GM23338 (cell line): ENCODE data around the gene AVP. TPM values are rescaled to one million over a fixed set of nuclear protein-coding genes. Genes with fewer than 3 reads are reported as not detected.
A peak's percentile ranks its signal among the peaks of the same experiment; 100 is the strongest.

Experiments
- ATAC-seq: fragments of 200-7000 bp; cut with Tn5 transposase; 3 replicates; pipeline ENCODE4 v1.9.1; 2020
- DNase-seq: peaks from one replicate; pipeline ENCODE4 v3.0.0-alpha.2; 2015; ENCODE audit warnings: low spot score
- H2AFZ ChIP-seq: fragments of 200-600 bp; sonication (generic); 2 replicates; pipeline ENCODE4 v1.8.0; 2016; ENCODE audit warnings: antibody characterized with exemption, mild to moderate bottlenecking, moderate library complexity
- H3F3A ChIP-seq: fragments of 200-600 bp; sonication (generic); replicated peaks from 2 replicates; pipeline ENCODE4 v1.8.0; 2017; ENCODE audit warnings: antibody characterized with exemption, mixed run types, low read depth
- H3K27ac ChIP-seq: fragments of 200-600 bp; sonication (generic); 2 replicates; pipeline ENCODE4 v1.6.1; 2016; ENCODE audit warnings: low read depth
- H3K27me3 ChIP-seq: fragments of 200-600 bp; sonication (generic); 2 replicates; pipeline ENCODE4 v1.8.0; 2016; ENCODE audit warnings: mild to moderate bottlenecking, mixed run types, moderate library complexity; ENCODE audit not compliant: insufficient read depth
- H3K36me3 ChIP-seq: fragments of 200-600 bp; sonication (generic); 2 replicates; pipeline ENCODE4 v1.8.0; 2016; ENCODE audit warnings: mild to moderate bottlenecking; ENCODE audit not compliant: insufficient read depth
- H3K4me1 ChIP-seq: fragments of 200-600 bp; sonication (generic); 2 replicates; pipeline ENCODE4 v1.8.0; 2016; ENCODE audit warnings: mild to moderate bottlenecking, moderate library complexity; ENCODE audit not compliant: insufficient read depth
- H3K4me2 ChIP-seq: fragments of 200-600 bp; sonication (generic); 2 replicates; pipeline ENCODE4 v1.7.1; 2017; ENCODE audit warnings: mixed run types
- H3K4me3 ChIP-seq: fragments of 200-600 bp; sonication (generic); 2 replicates; pipeline ENCODE4 v1.6.1; 2016; ENCODE audit warnings: mixed run types
- H3K79me2 ChIP-seq: fragments of 200-600 bp; sonication (generic); replicated peaks from 2 replicates; pipeline ENCODE4 v1.8.0; 2017; ENCODE audit warnings: mild to moderate bottlenecking; ENCODE audit not compliant: insufficient read depth
- H3K9me2 ChIP-seq: fragments of 200-600 bp; sonication (generic); 2 replicates; pipeline ENCODE4 v1.8.0; 2017; ENCODE audit not compliant: insufficient read depth
- H4K20me1 ChIP-seq: fragments of 200-600 bp; sonication (generic); replicated peaks from 2 replicates; pipeline ENCODE4 v1.8.0; 2017; ENCODE audit warnings: mild to moderate bottlenecking; ENCODE audit not compliant: insufficient read depth
- H3K27ac Mint-ChIP-seq: 2 replicates; pipeline ENCODE4 v1.8.0; 2020; ENCODE audit warnings: inconsistent platforms, mild to moderate bottlenecking, moderate library complexity, mixed read lengths
- H3K27me3 Mint-ChIP-seq: 3 replicates; pipeline ENCODE4 v1.8.0; 2022; ENCODE audit warnings: low read depth, mild to moderate bottlenecking, moderate library complexity, mixed read lengths, inconsistent platforms; ENCODE audit not compliant: insufficient read depth, poor library complexity
- H3K36me3 Mint-ChIP-seq: 3 replicates; pipeline ENCODE4 v1.8.0; 2021; ENCODE audit warnings: low read depth, mild to moderate bottlenecking, inconsistent platforms, moderate library complexity, mixed read lengths
- H3K4me1 Mint-ChIP-seq: 3 replicates; pipeline ENCODE4 v1.8.0; 2020; ENCODE audit warnings: mild to moderate bottlenecking, inconsistent platforms, mixed read lengths
- H3K4me3 Mint-ChIP-seq: 3 replicates; pipeline ENCODE4 v1.8.0; 2021; ENCODE audit warnings: moderate library complexity, mild to moderate bottlenecking, inconsistent platforms, mixed read lengths
- H3K9me3 Mint-ChIP-seq: 3 replicates; pipeline ENCODE4 v1.8.0; 2020; ENCODE audit warnings: moderate library complexity, mild to moderate bottlenecking, inconsistent platforms, mixed read lengths
- CREB1 ChIP-seq: fragments of 250-450 bp; sonication (Bioruptor Pico); IDR thresholded peaks from 2 replicates; pipeline ENCODE4 v1.5.0; 2020; ENCODE audit warnings: low read depth, mild to moderate bottlenecking, moderate library complexity
- NANOG ChIP-seq: IDR thresholded peaks from 2 replicates; pipeline ENCODE4 v1.6.1; 2016; ENCODE audit warnings: antibody characterized with exemption, borderline replicate concordance
- POLR2AphosphoS5 ChIP-seq: IDR thresholded peaks from 2 replicates; pipeline ENCODE4 v1.6.1; 2016; ENCODE audit warnings: antibody characterized with exemption, low read depth
- polyA plus RNA-seq: library from polyadenylated mRNA; unstranded; fragments of >200 nt; fragmentation: Nextera tagmentation; extraction: Ambion mirVana; gene quantifications from 2 replicates; pipeline ENCODE4 v1.2.1, GENCODE V29; 2016
- total RNA-seq: library from RNA; depleted of rRNA; stranded (reverse); fragments of >200 nt; shearing (Covaris generic); gene quantifications from 2 replicates; pipeline ENCODE4 v1.2.3, GENCODE V29; 2014
- TF ChIP-seq, protein P1 (sequence below), 2 experiments: fragments of 200-600 bp in 1 of 2; sonication (generic) in 1 of 2; conservative IDR thresholded peaks; 2 replicates each; pipeline versions ENCODE4 v1.5.1 to v1.6.1; 2016 to 2017; ENCODE audit warnings: antibody characterized with exemption in 2 of 2, low read depth in 2 of 2, mild to moderate bottlenecking in 2 of 2, moderate library complexity in 1 of 2
- TF ChIP-seq, protein P2 (sequence below): IDR thresholded peaks from 2 replicates; pipeline ENCODE4 v1.6.1; 2016; ENCODE audit warnings: antibody characterized with exemption
- TF ChIP-seq, protein P3 (sequence below): fragments of 250-450 bp; sonication (Bioruptor Pico); IDR thresholded peaks from 2 replicates; pipeline ENCODE4 v1.5.0; 2020; ENCODE audit warnings: mild to moderate bottlenecking, moderate library complexity

AVP gene
- total and polyA plus RNA-seq, 2 experiments from 2014 or later = 0.60 TPM; not detected in 1

DNA sequence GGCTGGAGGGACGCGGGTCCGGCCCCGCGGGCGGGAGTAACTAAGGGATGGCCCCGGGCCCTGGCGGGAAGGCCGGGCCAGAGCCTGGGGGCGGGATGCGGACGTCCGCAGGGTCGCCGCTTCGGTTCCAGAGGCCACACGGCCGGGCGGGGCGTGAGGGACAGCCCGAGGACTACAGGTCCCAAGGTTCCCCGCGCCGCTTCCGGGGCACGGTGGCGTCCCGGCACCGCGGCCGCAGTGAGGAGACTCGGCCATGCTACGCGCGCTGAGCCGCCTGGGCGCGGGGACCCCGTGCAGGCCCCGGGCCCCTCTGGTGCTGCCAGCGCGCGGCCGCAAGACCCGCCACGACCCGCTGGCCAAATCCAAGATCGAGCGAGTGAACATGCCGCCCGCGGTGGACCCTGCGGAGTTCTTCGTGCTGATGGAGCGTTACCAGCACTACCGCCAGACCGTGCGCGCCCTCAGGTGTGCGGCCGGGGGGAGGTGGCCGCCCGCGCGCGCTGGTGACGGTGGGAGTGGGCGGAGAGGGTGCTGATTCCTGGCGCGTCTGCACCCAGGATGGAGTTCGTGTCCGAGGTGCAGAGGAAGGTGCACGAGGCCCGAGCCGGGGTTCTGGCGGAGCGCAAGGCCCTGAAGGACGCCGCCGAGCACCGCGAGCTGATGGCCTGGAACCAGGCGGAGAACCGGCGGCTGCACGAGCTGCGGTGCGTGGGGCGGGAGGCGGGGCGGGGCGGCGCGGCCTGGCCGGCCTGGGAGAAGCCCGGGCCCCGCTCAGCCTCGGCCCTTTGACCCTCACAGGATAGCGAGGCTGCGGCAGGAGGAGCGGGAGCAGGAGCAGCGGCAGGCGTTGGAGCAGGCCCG is 38.5 kb downstream of the AVP start, which contains the start of gene MRPS26:
Gene MRPS26 (plus strand): TSS at position 237 of the 861 bp plus-strand sequence. CDS start 17 bp downstream, at position 254.
- peaks cover 10% of the 10 kb centered on the region for H4K20me1 ChIP-seq
- H3K79me2 ChIP-seq = peaks cover 11% of the 10 kb centered on the region
- Mint-ChIP-seq H3K4me3 (peak within 1 kb of the TSS; percentile 85), H3K27ac (peak within 1 kb of the TSS; percentile 91), H3K36me3 (peaks cover 45% of the 10 kb centered on the region), H3K4me1 (peaks cover 25% of the 10 kb centered on the region), H3K27me3 (peaks cover 14% of the 10 kb centered on the region), H3K9me3 (no peaks in the 10 kb centered on the region; the same call in 2 of the 3 replicates)
- peak within 1 kb of the TSS; percentile 95 for H2AFZ ChIP-seq
- H3K4me3 ChIP-seq = peak within 1 kb of the TSS; percentile 94
- DNase-seq (peak; percentile 97), ATAC-seq (peak; percentile 92)
- H3K27me3 ChIP-seq = no peaks in the 10 kb centered on the region
- 0 out of 2 replicates have a peak within 1 kb of the TSS, but pooled peaks have one; percentile 76 for H3K27ac ChIP-seq
- peaks cover 4% of the 10 kb centered on the region; the same call in 1 of the 2 replicates for H3K9me2 ChIP-seq
- peak within 1 kb of the TSS; percentile 96 for H3K4me2 ChIP-seq
- H3K36me3 ChIP-seq = peaks cover 18% of the 10 kb centered on the region; the same call in 1 of the 2 replicates
- peaks cover 24% of the 10 kb centered on the region for H3K4me1 ChIP-seq
- peaks cover 10% of the 10 kb centered on the region; the same call in 1 of the 2 replicates for H3F3A ChIP-seq
- TF ChIP-seq, protein P1, sequence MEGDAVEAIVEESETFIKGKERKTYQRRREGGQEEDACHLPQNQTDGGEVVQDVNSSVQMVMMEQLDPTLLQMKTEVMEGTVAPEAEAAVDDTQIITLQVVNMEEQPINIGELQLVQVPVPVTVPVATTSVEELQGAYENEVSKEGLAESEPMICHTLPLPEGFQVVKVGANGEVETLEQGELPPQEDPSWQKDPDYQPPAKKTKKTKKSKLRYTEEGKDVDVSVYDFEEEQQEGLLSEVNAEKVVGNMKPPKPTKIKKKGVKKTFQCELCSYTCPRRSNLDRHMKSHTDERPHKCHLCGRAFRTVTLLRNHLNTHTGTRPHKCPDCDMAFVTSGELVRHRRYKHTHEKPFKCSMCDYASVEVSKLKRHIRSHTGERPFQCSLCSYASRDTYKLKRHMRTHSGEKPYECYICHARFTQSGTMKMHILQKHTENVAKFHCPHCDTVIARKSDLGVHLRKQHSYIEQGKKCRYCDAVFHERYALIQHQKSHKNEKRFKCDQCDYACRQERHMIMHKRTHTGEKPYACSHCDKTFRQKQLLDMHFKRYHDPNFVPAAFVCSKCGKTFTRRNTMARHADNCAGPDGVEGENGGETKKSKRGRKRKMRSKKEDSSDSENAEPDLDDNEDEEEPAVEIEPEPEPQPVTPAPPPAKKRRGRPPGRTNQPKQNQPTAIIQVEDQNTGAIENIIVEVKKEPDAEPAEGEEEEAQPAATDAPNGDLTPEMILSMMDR (conservative IDR thresholded peaks at IDR 0.05; ENCODE audit: low read depth in 2 of 2) = no peak
- TF ChIP-seq CREB1 (0 out of 2 replicates have a peak, but pooled peaks have one; percentile 17), POLR2AphosphoS5 (peak; percentile 75)
- TF ChIP-seq, protein P2, sequence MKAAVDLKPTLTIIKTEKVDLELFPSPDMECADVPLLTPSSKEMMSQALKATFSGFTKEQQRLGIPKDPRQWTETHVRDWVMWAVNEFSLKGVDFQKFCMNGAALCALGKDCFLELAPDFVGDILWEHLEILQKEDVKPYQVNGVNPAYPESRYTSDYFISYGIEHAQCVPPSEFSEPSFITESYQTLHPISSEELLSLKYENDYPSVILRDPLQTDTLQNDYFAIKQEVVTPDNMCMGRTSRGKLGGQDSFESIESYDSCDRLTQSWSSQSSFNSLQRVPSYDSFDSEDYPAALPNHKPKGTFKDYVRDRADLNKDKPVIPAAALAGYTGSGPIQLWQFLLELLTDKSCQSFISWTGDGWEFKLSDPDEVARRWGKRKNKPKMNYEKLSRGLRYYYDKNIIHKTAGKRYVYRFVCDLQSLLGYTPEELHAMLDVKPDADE = peak; percentile 82

DNA sequence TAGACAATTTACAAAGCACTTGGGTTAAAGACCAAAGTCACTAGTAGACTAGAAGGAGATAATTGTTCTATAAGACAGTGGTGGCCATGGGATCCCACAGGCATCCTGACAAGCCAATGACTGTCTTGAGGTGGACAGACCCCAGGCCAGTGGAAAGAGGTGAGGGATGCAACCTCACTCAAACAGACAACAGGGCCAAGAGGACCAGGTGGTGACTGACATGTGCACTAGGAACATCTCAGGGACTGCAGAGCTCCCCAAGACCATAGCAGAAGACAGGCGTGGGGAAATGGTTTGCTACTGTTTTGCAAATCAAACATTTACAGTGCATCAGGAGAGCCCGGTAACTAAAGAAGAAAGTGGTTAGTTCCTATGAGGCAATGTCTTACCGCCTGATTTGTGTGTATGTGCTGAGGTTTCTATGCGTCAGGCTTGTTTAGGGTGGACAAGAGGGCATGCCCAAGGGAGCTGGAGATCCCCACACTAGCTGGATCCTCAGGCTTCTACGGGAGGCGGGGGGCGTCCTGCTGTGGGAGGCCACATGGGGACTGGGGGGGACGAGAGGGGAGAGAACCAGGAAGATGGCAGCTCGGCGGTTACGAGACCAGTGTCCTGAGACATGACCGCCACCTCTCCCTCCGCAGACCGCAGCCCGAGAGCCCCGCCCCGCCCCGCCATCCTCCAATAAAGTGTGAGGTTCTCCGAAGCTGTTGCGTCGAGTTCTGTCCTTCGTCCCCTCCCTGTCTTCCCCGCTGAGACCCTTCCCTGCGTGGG is 39.3 kb downstream of the AVP start:
- peaks cover 4% of the 10 kb centered on the region; the same call in 1 of the 2 replicates for H3K9me2 ChIP-seq
- H3K4me3 ChIP-seq = peak overlapping the region; percentile 94
- H3K79me2 ChIP-seq = peaks cover 11% of the 10 kb centered on the region
- H3F3A ChIP-seq = 0 out of 2 replicates have a peak, but pooled peaks cover 5% of the 10 kb centered on the region
- H3K4me1 ChIP-seq = peaks cover 24% of the 10 kb centered on the region
- 0 out of 2 replicates have a peak overlapping the region, but pooled peaks have one; percentile 76 for H3K27ac ChIP-seq
- H3K27me3 ChIP-seq = no peaks in the 10 kb centered on the region
- no peaks in the 10 kb centered on the region; the same call in 2 of the 3 replicates for H3K9me3 Mint-ChIP-seq
- peak overlapping the region; percentile 85 for H3K4me3 Mint-ChIP-seq
- peak overlapping the region; percentile 95 for H2AFZ ChIP-seq
- H3K4me2 ChIP-seq = peak overlapping the region; percentile 96
- H3K27ac Mint-ChIP-seq = peak overlapping the region; percentile 91
- peaks cover 18% of the 10 kb centered on the region; the same call in 1 of the 2 replicates for H3K36me3 ChIP-seq
- peak; percentile 82 for DNase-seq
- peaks cover 51% of the 10 kb centered on the region for H3K36me3 Mint-ChIP-seq
- peaks cover 16% of the 10 kb centered on the region for H3K27me3 Mint-ChIP-seq
- peaks cover 10% of the 10 kb centered on the region for H4K20me1 ChIP-seq
- peaks cover 25% of the 10 kb centered on the region for H3K4me1 Mint-ChIP-seq
- peak; percentile 65 for ATAC-seq
- no peak for TF ChIP-seq NANOG
- TF ChIP-seq, protein P3, sequence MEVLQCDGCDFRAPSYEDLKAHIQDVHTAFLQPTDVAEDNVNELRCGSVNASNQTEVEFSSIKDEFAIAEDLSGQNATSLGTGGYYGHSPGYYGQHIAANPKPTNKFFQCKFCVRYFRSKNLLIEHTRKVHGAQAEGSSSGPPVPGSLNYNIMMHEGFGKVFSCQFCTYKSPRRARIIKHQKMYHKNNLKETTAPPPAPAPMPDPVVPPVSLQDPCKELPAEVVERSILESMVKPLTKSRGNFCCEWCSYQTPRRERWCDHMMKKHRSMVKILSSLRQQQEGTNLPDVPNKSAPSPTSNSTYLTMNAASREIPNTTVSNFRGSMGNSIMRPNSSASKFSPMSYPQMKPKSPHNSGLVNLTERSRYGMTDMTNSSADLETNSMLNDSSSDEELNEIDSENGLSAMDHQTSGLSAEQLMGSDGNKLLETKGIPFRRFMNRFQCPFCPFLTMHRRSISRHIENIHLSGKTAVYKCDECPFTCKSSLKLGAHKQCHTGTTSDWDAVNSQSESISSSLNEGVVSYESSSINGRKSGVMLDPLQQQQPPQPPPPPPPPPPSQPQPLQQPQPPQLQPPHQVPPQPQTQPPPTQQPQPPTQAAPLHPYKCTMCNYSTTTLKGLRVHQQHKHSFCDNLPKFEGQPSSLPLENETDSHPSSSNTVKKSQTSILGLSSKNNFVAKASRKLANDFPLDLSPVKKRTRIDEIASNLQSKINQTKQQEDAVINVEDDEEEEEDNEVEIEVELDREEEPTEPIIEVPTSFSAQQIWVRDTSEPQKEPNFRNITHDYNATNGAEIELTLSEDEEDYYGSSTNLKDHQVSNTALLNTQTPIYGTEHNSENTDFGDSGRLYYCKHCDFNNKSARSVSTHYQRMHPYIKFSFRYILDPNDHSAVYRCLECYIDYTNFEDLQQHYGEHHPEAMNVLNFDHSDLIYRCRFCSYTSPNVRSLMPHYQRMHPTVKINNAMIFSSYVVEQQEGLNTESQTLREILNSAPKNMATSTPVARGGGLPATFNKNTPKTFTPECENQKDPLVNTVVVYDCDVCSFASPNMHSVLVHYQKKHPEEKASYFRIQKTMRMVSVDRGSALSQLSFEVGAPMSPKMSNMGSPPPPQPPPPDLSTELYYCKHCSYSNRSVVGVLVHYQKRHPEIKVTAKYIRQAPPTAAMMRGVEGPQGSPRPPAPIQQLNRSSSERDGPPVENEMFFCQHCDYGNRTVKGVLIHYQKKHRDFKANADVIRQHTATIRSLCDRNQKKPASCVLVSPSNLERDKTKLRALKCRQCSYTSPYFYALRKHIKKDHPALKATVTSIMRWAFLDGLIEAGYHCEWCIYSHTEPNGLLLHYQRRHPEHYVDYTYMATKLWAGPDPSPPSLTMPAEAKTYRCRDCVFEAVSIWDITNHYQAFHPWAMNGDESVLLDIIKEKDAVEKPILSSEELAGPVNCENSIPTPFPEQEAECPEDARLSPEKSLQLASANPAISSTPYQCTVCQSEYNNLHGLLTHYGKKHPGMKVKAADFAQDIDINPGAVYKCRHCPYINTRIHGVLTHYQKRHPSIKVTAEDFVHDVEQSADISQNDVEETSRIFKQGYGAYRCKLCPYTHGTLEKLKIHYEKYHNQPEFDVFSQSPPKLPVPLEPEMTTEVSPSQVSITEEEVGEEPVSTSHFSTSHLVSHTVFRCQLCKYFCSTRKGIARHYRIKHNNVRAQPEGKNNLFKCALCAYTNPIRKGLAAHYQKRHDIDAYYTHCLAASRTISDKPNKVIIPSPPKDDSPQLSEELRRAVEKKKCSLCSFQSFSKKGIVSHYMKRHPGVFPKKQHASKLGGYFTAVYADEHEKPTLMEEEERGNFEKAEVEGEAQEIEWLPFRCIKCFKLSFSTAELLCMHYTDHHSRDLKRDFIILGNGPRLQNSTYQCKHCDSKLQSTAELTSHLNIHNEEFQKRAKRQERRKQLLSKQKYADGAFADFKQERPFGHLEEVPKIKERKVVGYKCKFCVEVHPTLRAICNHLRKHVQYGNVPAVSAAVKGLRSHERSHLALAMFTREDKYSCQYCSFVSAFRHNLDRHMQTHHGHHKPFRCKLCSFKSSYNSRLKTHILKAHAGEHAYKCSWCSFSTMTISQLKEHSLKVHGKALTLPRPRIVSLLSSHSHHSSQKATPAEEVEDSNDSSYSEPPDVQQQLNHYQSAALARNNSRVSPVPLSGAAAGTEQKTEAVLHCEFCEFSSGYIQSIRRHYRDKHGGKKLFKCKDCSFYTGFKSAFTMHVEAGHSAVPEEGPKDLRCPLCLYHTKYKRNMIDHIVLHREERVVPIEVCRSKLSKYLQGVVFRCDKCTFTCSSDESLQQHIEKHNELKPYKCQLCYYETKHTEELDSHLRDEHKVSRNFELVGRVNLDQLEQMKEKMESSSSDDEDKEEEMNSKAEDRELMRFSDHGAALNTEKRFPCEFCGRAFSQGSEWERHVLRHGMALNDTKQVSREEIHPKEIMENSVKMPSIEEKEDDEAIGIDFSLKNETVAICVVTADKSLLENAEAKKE (CRISPR knock-in tag) = no peak
